SK-N-SH (cell line): ENCODE measurements around the gene SLC26A8.

Experiments used
- CTCF ChIP-seq: fragments of 200-600 bp; sonication (generic); IDR thresholded peaks from 2 replicates; pipeline ENCODE4 v1.6.1; 2017; ENCODE audit warnings: antibody characterized with exemption, mild to moderate bottlenecking, moderate library complexity
- YY1 ChIP-seq: IDR thresholded peaks from 2 replicates; pipeline ENCODE4 v1.4.0; 2012; ENCODE audit warnings: low read depth, mild to moderate bottlenecking

GRCh38 chr6:36069573-36069972, 45.1 kb upstream of the SLC26A8 start:
- no peak for TF ChIP-seq CTCF
- no peak for TF ChIP-seq YY1
